GM23338 (cell line): ENCODE measurements around the gene RAD51C. TPM values are rescaled to one million over a fixed set of nuclear protein-coding genes. Genes with fewer than 3 reads are reported as not detected.

ENCODE experiments used
- polyA plus RNA-seq: library from polyadenylated mRNA; unstranded; fragments of >200 nt; fragmentation: Nextera tagmentation; extraction: Ambion mirVana; gene quantifications from 2 replicates; pipeline ENCODE4 v1.2.1, GENCODE V29; 2016
- small RNA-seq: library from RNA; depleted of rRNA; stranded (forward); fragments of <200 nt; gene quantifications from one replicate; pipeline ENCODE3, GENCODE V24; 2014; ENCODE audit warnings: low replicate concordance
- total RNA-seq: library from RNA; depleted of rRNA; stranded (reverse); fragments of >200 nt; shearing (Covaris generic); gene quantifications from 2 replicates; pipeline ENCODE4 v1.2.3, GENCODE V29; 2014; rRNA removed

RAD51C gene
- total and polyA plus RNA-seq, 2 experiments from 2014 or later, result 9.3 to 33.6 TPM

Small RNAs within 50 kb of the gene (small RNA-seq; reads per million reads assigned to genes)
- gene AC011195.1 (not detected), gene AC025521.1 (not detected), gene RF00017 (not detected), gene RNU1-108P (0.10 reads per million), gene RNU1-52P (not detected), gene RNU1-85P (1.7 reads per million, percentile 77 among the genes with 10 or more reads in this experiment)

Other genes starting within 250 kb of the RAD51C start
- gene HSF5, start 204.2 kb upstream of the RAD51C start, total RNA-seq, result 0.23 and 0.24 TPM in 2 replicates
- not detected in 2 replicates for gene HSF5, start 204.2 kb upstream of the RAD51C start, polyA plus RNA-seq
- 40.2 and 42.2 TPM in 2 replicates for gene MTMR4, start 178.0 kb upstream of the RAD51C start, total RNA-seq
- 8.8 and 11.1 TPM in 2 replicates for gene MTMR4, start 178.0 kb upstream of the RAD51C start, polyA plus RNA-seq
- 0.78 and 0.80 TPM in 2 replicates for gene TEX14, start 557 bp upstream of the RAD51C start, total RNA-seq
- 2.5 and 2.6 TPM in 2 replicates for gene TEX14, start 557 bp upstream of the RAD51C start, polyA plus RNA-seq
- gene PPM1E, start 63.3 kb downstream of the RAD51C start, total RNA-seq, result 13.8 and 15.8 TPM in 2 replicates
- 1.9 and 2.1 TPM in 2 replicates for gene PPM1E, start 63.3 kb downstream of the RAD51C start, polyA plus RNA-seq